Caco-2 (cell line): Measurements from ENCODE around the gene AK9. TPM values are rescaled to one million over a fixed set of nuclear protein-coding genes. Genes with fewer than 3 reads are reported as not detected.
A peak's percentile ranks its signal among the peaks of the same experiment; 100 is the strongest.

ENCODE experiments used
- BruUV-seq: library from RNA; stranded (reverse); fragments of 400-500 nt; replicated peaks from 2 replicates; lab custom pipeline; 2021; lab: Mats Ljungman, UMichigan
- CTCF ChIA-PET: fragments of 300-600 bp; sonication (Branson Sonifier 250); formaldehyde crosslinking; loops from one replicate; lab custom pipeline; 2022; ENCODE audit warnings: antibody characterized with exemption; lab: Charles Lee
- POLR2A ChIA-PET: fragments of 300-600 bp; sonication (Branson Sonifier 250); formaldehyde crosslinking; loops from one replicate; lab custom pipeline; 2022; ENCODE audit warnings: antibody characterized with exemption; lab: Charles Lee
- DNase-seq, 2 experiments: peaks; one replicate each; pipeline versions ENCODE4 v3.0.0 to v3.0.0-alpha.2; 2020 to 2022
- H3K27me3 ChIP-seq: replicated peaks from 2 replicates; pipeline ENCODE4 v1.6.0; 2011; ENCODE audit warnings: low read length; ENCODE audit not compliant: control insufficient read depth, insufficient read depth
- H3K36me3 ChIP-seq: 2 replicates; pipeline ENCODE4 v1.5.1; 2011; ENCODE audit warnings: low read length; ENCODE audit not compliant: control insufficient read depth, insufficient read depth
- H3K4me1 ChIP-seq: fragments of 250-450 bp; sonication (Bioruptor Pico); 2 replicates; pipeline ENCODE4 v1.5.1; 2020; ENCODE audit warnings: mild to moderate bottlenecking
- H3K4me3 ChIP-seq: 2 replicates; pipeline ENCODE4 v1.5.1; 2011; ENCODE audit warnings: low read depth, mild to moderate bottlenecking, control low read depth, low read length
- H3K9me3 ChIP-seq: fragments of 250-450 bp; sonication (Bioruptor Pico); 2 replicates; pipeline ENCODE4 v1.5.1; 2020; ENCODE audit warnings: mild to moderate bottlenecking, moderate library complexity
- H3K27ac Mint-ChIP-seq: one replicate; pipeline ENCODE4 v1.8.0; 2022; ENCODE audit warnings: mixed read lengths; ENCODE audit not compliant: unreplicated experiment
- H3K27me3 Mint-ChIP-seq: one replicate; pipeline ENCODE4 v1.8.0; 2022; ENCODE audit warnings: mixed read lengths; ENCODE audit not compliant: insufficient read depth, unreplicated experiment
- H3K36me3 Mint-ChIP-seq: one replicate; pipeline ENCODE4 v1.8.0; 2022; ENCODE audit warnings: mild to moderate bottlenecking, mixed read lengths; ENCODE audit not compliant: insufficient read depth, unreplicated experiment
- H3K4me1 Mint-ChIP-seq: one replicate; pipeline ENCODE4 v1.8.0; 2022; ENCODE audit warnings: low read depth, mixed read lengths; ENCODE audit not compliant: unreplicated experiment
- H3K4me3 Mint-ChIP-seq: one replicate; pipeline ENCODE4 v1.8.0; 2022; ENCODE audit warnings: mild to moderate bottlenecking, moderate library complexity, mixed read lengths; ENCODE audit not compliant: unreplicated experiment
- H3K9me3 Mint-ChIP-seq: one replicate; pipeline ENCODE4 v1.8.0; 2022; ENCODE audit warnings: mixed read lengths; ENCODE audit not compliant: unreplicated experiment
- CTCF ChIP-seq, 2 experiments: fragments of 200-600 bp in 1 of 2; IDR thresholded peaks; 1 replicate in 1 of 2; 2 replicates in 1 of 2; pipeline versions ENCODE4 v1.5.1 to v1.8.0; 2011 to 2022; ENCODE audit warnings: antibody characterized with exemption in 1 of 2, control low read depth in 1 of 2, inconsistent platforms in 1 of 2, low read depth in 1 of 2, low read length in 1 of 2, mild to moderate bottlenecking in 1 of 2, moderate library complexity in 1 of 2; ENCODE audit not compliant: insufficient read depth in 1 of 2, severe bottlenecking in 1 of 2, unreplicated experiment in 1 of 2
- intact Hi-C: fragments of 100-400 bp; cut with micrococcal nuclease; formaldehyde crosslinking; loops from one replicate; pipeline ENCODE4 v1.10.0; 2022; ENCODE audit not compliant: unreplicated experiment
- total RNA-seq: library from RNA; stranded (reverse); gene quantifications from 2 replicates; pipeline ENCODE4 v1.2.3, GENCODE V29; 2022

AK9 gene
- total RNA-seq, 1 experiment from 2014 or later = 3.4 TPM

DNA sequence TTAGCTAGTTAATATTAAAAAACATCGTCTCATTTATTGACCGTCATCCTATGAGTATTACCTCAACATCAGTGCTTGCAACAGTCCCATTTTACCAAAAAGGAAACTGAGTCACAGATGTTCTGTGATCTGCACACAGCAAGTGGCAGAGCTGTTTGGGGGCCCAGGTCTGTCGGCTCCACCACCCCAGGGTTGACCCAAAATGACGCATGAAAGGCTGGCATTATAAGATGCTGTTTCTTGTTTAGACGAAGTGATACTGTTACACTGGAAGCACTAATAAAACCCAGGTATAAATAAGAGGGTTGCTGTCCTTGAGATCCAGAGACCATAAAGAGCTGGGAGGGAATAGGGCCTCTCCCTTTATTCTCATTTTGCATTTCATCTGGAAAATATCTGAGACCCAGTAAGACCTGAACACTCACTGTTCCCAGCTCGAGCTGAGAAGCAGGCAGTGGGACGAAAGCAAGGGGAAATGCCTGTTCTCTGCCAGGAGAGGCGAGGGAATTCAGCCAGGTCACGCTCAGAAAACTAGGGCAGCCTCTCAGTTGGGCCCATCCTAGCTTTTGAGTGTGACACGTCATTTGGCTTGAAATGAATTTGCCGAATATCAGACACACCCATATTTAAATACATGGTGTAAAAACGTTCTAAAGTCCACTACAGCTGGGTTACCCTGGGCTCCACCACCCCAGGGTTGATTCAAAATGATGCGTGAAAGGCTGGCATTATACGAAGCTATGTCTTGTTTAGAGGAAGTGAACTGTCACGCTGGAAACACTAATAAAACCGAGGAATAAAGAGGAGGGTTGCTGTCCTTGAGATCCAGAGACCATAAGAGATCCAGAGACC lies 234.1 kb downstream of the AK9 start:
- POLR2A ChIA-PET = no interaction called here
- CTCF ChIA-PET = no interaction called here
- intact Hi-C loops = no loop called here
- DNase-seq = no peak
- no peak overlapping the region for H3K27ac Mint-ChIP-seq
- no peak overlapping the region for H3K4me3 ChIP-seq
- H3K9me3 Mint-ChIP-seq = no peaks in the 10 kb centered on the region
- H3K4me1 ChIP-seq = peaks cover 13% of the 10 kb centered on the region
- peak overlapping the region; percentile 99 for H3K4me3 Mint-ChIP-seq
- H3K27me3 Mint-ChIP-seq = no peaks in the 10 kb centered on the region
- H3K9me3 ChIP-seq = no peaks in the 10 kb centered on the region
- BruUV-seq = no TSS peak
- H3K27me3 ChIP-seq = no peaks in the 10 kb centered on the region
- H3K4me1 Mint-ChIP-seq = no peaks in the 10 kb centered on the region
- no peak for TF ChIP-seq CTCF (IDR thresholded peaks at IDR 0.05; ENCODE audit: insufficient read depth in 1 of 2, low read depth in 1 of 2, low read length in 1 of 2, severe bottlenecking in 1 of 2, unreplicated experiment in 1 of 2)
- peaks cover 4% of the 10 kb centered on the region for H3K36me3 Mint-ChIP-seq
- no peaks in the 10 kb centered on the region for H3K36me3 ChIP-seq

- BruUV-seq = no TSS peak
- CTCF ChIA-PET = interaction anchor here (1.4 kb wide), 1 partner anchor 14 kb away, joined by 3 read pairs; no protein-coding TSS in a partner anchor
Observed at GRCh38 chr6:109456111-109456583, 234.9 kb downstream of the AK9 start.

More at GRCh38 chr6:109456111-109456583, 234.9 kb downstream of the AK9 start:
- no peak for DNase-seq
- Mint-ChIP-seq H3K36me3 (no peaks in the 10 kb centered on the region), H3K9me3 (no peaks in the 10 kb centered on the region), H3K4me3 (peak overlapping the region; percentile 99), H3K27me3 (no peaks in the 10 kb centered on the region), H3K4me1 (no peaks in the 10 kb centered on the region), H3K27ac (no peak overlapping the region)
- peak overlapping the region; percentile 84 for H3K4me3 ChIP-seq
- no peaks in the 10 kb centered on the region for H3K9me3 ChIP-seq
- H3K36me3 ChIP-seq = no peaks in the 10 kb centered on the region
- intact Hi-C loops = no loop called here
- TF ChIP-seq CTCF (IDR thresholded peaks at IDR 0.05; ENCODE audit: insufficient read depth in 1 of 2, low read depth in 1 of 2, low read length in 1 of 2, severe bottlenecking in 1 of 2, unreplicated experiment in 1 of 2) = no peak
- POLR2A ChIA-PET = no interaction called here
- H3K4me1 ChIP-seq = peaks cover 13% of the 10 kb centered on the region
- no peaks in the 10 kb centered on the region for H3K27me3 ChIP-seq
